EH (cell line): Measurements from ENCODE around the gene TOMM70.
A peak's percentile ranks its signal among the peaks of the same experiment; 100 is the strongest.
"Not testable (repeated sequence)": the region's sequence is repeated elsewhere in the genome, so short reads cannot be mapped to it uniquely, and the experiment has no call there.

Experiments
- DNase-seq: peaks from one replicate; pipeline ENCODE4 v3.0.0-alpha.2; 2015; ENCODE audit warnings: low read depth

TOMM70 gene

DNA sequence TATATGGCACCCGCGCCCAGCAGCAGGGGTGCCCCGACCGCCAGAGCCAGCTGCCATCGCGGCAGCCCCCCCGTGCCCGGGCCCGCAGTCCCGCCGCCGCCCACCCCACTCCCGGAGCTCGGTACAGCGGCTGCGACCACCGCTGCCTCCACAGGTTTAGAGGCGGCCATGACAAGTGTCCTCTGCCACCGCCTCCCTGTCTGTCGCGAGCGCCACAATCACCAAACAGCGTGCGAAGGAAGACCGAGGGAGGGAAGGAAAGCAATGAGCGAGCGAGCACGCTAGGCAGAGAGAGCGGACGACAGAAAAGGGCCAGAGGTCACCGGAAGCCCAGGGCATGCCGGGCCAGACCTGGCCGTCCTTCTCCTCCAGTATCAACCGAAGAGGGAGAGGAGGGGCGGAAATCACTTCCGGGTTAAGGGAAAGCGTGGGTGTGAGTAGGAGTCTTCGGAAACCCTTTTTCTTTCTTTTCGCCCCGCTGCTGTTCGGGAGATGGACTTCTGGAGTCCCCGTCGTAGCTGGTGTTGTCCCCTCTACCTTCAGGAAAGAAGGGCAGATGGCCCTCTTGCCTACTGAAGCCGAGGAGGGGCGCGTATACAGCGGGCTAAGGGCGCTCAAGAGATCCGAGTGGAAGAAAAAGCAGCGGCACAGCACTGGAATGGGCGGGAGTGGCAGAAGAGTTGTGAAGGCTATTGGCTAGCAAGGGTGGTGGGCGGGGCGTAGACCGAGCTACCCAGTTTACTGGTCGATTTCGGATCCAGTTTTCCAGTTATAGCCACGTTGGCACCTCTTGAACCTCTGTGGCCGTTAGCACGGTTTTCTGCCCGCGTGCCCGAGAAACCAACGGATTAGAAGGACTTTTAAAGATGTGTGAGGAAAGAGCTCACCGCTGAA is at the start of gene TOMM70, which contains the start of gene LNP1:
TSS of gene TOMM70 (minus strand) at position 310 of the 894 bp plus-strand sequence. CDS start at position 170, 140 bp downstream.
TSS of gene LNP1 (plus strand) at position 760 of the 894 bp plus-strand sequence. CDS start 28,191 bp downstream, outside the sequence.
- DNase-seq: peak; percentile 98

DNA sequence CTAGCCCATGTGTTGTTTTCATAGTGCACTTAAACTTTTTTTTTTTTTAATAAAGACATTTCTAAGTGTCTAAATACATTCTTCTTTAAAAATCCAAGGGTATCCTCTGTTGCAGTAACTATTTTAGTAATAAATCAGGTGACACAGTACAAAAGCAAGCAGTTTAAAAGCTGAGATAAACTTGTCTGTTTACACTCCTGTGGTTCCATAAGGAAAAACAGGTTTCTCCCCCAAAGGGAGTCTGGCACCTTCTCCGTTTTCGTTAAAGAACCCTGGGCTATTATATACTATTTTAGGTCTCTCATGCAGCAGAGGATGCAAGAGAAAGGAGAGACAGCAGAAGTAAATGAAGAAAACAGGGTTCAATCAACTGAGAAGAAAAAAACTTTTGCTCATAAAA is 48.3 kb upstream of the TOMM70 start:
- no peak for DNase-seq

DNA sequence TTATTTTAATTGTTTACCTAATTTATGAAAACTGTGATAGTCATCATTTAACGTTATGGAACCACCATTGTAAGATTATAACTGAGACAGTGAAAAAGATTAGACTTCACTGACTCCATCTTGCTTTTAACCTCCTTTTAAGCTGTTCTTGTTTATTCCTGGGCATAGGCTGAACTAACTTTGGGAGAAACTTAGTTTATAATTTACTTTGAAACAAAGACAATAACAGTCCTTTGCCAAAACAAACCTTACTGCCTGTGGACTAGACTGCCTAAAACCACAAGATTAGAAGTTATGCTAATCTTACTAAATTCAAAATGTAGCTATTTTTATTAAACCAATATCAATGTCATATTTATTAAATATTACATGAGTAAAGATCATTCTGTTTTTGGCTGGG is 47.2 kb upstream of the TOMM70 start:
- no peak for DNase-seq

DNA sequence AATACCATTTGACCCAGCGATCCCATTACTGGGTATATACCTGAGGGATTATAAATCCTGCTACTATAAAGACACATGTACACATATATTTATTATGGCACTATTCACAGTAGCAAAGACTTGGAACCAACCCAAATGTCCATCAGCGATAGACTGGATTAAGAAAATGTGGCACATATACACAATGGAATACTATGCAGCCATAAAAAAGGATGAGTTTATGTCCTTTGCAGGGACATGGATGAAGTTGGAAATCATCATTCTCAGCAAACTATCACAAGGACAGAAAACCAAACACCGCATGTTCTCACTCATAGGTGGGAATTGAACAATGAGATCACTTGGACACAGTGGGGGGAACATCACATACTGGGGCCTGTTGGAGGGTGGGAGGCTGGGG is 46.2 kb upstream of the TOMM70 start:
- DNase-seq: not testable (repeated sequence)

DNA sequence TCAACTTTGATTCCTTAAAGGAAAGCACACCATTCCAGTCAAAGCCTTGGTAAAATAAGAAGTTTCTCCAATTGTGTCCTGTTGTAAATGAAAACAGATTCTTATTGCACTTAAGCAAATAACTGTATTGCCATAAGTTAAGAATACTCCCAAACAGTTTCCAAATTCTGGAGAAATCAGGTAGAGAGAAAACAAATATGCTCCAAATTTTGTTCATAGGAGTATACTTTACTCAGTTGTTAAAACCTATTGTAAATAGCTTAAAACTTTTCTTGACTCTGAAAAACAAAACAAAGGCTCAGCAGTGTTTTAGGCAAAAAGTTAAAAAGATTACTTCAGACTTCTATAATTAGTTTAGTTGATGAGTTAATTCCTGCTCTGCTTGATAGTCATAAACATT is 42.8 kb upstream of the TOMM70 start:
- no peak for DNase-seq

DNA sequence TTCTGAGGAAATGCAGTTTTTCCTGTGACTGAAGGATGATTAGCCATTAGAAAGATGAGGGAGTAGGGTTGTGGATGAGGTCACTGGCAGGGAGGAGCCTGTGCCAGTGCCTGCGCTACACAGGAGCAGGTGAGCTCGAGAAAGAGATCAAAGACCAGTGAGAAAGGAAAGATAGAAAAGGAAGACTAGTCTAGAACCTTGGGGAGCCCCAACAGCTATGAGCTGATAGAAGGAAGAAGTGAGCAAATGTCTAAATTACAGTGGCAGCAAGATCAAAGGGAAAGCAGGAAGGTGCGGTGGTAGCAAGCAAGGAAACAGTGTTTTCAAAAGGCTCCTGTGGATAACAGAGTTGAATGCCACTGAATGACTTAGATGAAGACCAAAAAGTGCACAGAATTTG is 40.0 kb upstream of the TOMM70 start:
- no peak for DNase-seq

DNA sequence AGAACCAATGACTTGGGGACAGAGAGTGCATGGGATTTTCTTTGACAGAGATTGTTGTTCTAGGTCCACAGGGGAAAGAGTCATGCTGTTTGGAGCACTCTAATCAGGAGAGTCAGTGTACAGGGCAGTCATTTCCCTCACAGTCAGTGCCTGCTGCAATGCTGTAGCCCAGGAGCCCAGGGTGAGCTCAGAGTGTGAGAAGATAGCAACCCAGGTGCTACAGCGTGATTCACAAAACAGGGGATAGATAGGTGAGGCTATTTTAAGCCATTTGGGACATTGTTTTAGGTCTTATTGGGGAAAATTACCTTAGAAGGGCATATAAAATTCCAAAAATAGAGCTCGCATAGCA is 37.7 kb upstream of the TOMM70 start:
- no peak for DNase-seq

DNA sequence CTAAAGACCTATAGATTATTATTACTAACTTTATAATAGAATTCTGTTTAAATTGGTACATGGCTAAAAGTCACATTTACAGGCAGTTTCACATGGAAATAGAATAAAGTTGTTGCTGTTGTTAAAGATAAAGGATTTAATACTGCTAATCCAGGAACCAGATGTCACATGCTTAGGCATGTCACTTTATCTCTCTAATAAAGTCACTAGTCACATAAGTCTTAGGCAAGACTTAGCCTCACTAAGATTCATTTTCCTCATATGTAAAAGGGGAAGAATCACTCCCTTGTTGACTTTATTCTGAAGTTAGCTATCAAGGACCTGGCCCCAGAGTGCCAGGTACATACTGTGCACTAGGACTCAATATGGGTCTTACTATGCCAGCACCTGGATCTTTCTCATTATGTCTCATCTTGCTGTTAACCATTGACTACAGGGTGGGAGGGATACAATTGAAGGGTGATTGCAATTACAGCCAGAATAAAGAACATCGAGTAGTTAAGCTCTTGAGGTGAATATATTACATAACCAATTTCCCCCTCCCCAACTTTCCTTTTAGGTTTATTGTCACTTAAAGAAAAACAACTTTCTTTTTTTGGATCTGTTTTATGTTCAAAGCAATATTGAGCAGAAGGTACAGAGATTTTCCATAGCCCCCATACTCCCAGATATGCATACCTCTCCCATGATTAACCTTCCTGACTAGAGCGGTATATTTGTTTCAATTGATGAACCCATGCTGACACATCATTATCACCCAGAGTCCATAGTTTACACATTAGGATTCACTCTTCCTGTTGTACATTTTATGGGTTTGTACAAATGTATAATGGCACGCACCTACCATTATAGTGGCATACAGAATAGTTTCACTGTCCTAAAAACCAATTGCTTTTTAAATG is 37.1 kb upstream of the TOMM70 start:
- no peak for DNase-seq

DNA sequence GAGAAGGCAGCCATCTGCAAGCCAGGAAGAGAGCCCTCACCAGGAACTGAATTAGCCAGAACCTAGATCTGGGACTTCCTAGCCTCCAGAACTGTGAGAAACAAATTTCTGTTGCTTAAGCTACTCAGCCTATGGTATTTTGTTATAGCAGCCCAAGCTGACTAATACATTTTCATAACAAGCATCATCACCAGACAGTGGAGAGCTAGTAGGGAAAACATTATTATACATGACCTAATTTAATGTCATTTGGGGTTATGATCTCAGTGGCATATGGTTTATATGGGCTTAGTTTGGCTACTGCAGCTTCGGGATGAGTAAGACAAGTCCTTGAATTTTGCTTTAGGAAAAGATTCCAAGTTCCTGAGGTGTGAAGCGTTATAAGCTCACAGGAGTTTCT is 36.1 kb upstream of the TOMM70 start:
- DNase-seq: peak; percentile 24

DNA sequence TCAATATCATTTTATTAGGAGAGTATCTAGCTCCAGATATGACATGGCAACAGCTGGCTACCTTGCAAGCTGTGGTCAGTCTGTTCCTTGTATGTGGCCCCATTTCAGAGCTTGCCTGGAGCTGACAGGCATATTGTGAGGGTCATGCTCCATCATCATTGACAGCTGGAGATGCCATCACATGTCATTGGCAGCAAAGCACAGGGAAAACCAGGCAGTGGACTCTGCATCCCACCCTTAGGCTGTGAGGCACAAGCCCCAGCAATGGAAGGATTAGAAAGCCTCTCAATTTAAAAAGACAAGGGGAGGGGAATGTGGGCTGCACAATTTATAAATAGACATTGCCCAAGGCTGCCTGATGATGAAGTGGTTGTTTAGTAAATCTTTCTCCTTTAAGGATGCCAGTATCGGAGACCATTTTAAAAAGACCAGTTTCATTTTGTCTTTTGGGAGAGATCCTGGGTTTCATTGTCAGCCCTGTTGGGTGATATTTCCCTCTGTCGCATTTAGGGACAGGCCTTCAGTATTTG is 28.4 kb upstream of the TOMM70 start:
- DNase-seq: no peak

DNA sequence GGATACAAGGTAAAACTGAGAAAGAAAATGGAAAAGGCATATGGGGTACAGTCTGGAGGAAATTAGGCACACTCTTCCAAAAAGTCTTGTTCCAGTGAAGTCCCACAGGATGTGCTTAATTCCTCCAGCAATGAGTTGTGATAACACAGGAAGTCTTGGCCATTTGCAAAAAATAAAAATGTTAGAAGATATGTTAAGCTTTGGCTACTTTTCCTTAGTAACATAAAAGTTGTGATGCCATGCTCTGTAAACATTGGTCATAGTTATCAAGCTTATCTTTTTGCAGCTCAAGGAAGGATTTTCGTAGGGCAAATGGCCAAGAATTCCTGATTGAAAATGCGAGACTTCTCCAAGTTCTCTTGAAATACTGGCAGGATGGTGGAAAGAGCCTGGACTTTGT is 26.8 kb upstream of the TOMM70 start:
- peak; percentile 15 for DNase-seq

DNA sequence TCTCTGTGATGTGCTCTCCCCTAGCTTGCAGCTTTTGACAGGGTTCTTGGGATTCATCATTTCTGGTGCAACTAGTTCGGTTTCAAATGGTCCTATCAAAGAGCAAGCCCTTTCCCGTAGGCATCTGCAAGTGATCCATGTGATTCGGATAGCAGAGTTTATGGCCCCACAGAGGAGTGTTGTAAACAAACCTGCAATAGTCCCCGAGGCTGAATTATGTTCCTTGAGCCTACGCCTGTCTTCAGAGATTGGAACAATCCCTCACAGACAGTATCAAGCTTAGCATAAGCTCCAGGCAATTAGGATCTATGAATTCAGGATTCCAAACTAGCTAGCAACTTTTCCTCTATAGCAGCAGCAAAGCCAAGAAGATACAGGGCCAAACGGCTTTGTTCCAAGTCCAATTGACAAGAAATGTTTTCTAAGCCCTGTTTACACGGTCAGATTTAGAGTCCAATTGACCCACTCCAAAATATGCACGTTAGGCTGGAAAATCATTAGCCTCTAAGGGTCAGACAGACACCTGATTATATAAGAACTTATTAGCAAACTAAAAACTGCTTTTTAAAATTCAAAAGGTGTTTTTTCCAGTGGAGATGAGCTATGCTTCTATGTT is 25.3 kb upstream of the TOMM70 start:
- no peak for DNase-seq

DNA sequence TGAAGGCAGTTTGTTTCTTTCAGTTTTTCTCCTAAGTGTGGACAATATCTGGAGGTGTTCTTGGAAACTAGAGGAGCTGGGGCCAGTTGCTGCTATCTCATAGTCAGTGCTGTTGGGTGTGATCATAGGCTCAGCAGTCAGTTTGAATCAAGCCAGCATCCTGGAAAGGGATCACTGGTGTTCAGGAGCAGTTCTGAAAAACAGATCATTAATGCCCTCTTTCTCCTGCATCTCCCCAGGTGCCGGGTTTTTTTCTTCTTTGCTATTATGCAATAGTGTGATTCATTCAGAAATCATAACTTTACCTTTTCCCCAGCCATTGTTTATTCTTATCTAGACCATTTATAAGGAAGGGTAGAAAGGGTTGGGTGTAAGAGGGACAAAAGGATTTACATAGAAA is 24.4 kb upstream of the TOMM70 start:
- no peak for DNase-seq

DNA sequence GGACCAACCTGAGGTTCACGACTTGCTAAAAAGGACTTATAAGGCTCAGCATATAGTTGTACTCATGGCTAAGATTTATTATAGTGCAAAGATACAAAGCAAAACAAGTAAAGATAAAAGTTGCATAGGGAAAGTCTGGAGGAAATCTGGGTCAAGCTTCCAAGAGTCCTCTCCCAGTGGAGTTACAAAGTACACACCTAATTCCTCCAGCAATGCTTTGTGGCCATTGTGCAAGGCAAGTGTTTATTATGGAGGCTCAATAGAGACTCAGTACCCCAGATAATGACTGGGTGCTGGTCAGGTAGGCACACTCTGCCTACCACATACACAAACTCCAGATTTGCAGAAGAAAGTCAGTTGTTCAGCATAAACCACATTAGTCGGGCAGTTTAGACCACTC is 23.4 kb upstream of the TOMM70 start:
- DNase-seq: no peak

DNA sequence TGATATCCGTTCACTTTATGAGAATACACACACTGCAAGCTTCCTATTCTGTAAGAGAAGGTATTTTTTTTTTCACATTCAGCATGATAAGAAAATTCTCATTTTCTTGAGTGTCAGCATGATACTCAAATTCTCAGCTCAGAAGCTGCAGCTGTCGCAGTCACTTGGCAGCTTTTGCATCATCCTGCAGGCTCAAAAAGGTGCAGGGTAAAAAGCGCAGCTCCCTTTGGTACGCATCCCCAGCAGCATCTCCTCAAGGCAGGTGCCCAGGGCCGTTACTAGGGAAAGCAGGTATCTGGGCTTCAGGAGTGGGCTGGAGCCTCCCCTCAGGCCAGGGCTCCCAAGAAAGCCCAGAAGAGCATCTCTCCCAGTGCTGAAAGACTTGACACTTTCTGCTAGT is 22.7 kb upstream of the TOMM70 start:
- DNase-seq: no peak

DNA sequence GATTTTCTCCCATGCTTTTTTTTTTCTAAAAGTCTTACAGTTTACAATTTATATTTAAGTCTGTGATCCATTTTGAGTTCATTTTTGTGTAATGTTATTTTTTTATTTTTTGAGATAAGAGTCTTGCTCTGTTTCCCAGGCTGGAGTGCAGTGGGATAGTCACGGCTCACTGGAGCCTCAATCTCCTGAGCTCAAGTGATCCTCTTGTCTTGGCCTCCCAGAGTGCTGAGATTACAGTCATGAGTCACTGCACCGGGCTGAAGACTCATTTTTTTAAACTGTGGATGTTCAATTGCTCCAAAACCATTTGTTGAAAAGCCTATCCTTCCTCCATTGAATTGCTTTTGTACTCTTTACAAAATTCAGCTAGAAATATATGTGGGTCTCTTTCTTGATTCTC is 20.0 kb upstream of the TOMM70 start:
- DNase-seq: no peak

DNA sequence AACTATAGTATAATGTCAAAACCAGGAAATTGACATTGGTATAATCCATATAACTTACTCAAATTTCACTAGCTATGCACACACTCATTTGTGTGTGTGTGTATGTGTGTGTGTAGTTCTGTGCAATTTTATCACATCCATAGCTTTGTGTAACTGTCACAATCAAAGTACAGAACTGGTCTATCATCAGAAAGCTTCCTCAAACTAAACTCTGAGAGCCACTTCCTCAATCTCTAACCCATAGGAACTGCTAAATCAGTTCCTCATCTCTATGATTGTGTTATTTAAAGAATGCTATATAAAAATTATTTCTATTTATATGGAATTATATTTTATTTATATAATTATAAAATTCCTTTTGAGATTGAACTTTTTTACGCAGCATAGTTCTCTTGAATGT is 18.5 kb upstream of the TOMM70 start:
- DNase-seq: no peak

DNA sequence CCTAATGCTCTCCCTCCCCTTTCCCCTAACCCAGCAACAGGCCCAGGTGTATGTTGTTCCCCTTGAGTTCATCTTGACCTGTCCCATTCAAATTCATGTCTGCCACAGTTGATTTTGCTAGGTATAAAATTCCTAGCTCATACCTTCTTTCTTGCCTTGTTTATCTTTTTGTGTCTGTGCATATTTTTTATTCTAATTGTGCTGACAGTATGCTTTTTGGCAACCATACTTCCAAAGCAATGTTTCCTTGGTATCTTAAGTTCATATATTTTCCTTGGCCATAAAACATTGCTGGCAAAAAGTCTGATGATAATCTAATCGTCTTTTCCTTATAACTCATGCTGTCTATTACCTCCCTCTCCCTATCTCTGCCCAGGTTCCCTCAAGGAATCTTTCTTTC is 16.0 kb upstream of the TOMM70 start:
- no peak for DNase-seq

DNA sequence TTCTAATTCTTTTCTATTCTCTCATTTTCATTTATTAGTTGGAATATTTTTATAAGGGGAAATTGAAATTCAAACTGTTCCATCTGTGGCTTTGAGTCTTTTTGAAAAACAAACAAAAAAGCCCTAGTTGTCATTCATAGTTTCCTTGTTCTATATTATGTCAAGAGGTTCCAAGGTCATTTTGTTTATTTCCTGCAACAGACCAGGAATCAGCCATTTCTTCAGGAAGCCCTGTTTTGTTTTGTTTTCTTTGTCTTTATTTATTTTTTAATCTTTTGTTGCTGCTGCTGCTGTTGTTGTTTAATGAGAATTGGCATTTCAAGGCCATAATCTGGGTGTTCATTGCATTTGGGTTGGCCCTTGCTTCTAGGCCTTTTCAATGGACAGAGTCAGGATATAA is 15.3 kb upstream of the TOMM70 start:
- DNase-seq: no peak

DNA sequence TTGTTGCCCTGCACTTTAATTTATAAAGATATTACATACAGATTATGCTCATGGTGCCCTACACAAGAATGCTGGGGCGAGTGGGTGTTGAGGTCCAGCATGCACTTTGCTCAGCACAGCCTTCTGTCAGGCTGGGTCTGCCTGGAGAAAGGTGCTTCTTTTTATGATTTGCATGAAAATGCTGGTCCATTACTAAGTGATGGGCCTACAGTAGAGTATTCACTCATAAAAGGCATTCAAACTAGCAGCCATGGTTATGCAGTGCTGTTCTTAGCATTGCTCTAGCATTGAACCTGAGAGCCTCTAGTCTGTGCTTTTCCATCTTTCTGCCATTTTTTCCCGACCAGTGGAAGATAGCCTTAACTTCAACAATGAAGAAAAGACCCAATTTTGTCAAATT is 12.7 kb upstream of the TOMM70 start:
- DNase-seq: no peak

DNA sequence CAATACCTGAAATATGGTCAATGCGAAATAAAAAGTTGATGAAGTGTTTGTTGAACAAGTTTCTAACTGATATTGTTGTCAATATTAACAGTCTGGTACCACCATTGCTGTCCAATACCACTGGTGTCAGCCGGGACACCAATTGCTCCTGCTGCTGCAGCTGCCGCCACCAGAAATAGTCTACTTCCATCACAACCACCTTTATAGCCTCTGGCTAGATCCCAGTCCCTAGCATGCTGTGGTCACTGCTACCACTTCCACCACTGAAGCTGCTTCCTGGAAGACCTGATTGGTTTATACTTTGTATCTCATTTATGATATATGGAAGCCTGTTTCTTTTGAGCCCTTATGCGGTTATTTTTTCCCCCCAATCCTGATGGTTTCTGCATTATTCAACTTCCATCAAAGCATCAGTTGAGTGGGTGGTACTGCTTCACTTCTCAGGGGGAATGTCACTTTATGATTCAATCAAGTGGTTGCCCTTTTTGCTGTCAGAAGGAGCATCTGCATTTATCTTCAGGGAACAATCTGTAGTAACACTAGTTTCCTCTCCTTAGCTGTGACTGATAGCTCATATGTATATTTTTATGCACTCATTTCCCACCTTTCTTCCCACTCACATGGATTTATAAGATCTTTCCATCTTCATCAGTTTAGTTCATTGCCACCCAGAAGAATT is 12.2 kb upstream of the TOMM70 start:
- no peak for DNase-seq
